ENCODE measurements around the gene MYNN.

Gene MYNN

GRCh38 chr3:169836078-169836941 lies 63.1 kb downstream of the MYNN start:
- no peak for DNase-seq

GRCh38 chr3:169836942-169837275 lies 63.7 kb downstream of the MYNN start:
- no peak for DNase-seq

- DNase-seq = no peak
Observed at GRCh38 chr3:169838511-169839030, 65.4 kb downstream of the MYNN start.

Measured in NCI-H1694 treated with DMSO at 0.1 percent for 48 hours (cell line).